NB4 (cell line): ENCODE measurements around the gene TMPRSS11E.

Experiments used
- DNase-seq: peaks from one replicate; pipeline ENCODE4 v3.0.0; 2010; ENCODE audit warnings: low read depth
- H3K4me3 ChIP-seq: one replicate; pipeline ENCODE4 v1.5.1; 2011; ENCODE audit warnings: mild to moderate bottlenecking, low read depth, low read length, moderate library complexity
- MYC ChIP-seq: IDR thresholded peaks from 2 replicates; pipeline ENCODE4 v1.6.1; 2011; ENCODE audit warnings: low read depth, low read length
- POLR2A ChIP-seq: IDR thresholded peaks from 2 replicates; pipeline ENCODE4 v1.6.1; 2011; ENCODE audit warnings: mild to moderate bottlenecking; ENCODE audit not compliant: insufficient read length; ENCODE audit errors: extremely low read depth
- TF ChIP-seq, protein P1 (sequence below): IDR thresholded peaks from one replicate; pipeline ENCODE4 v1.5.1; 2012; ENCODE audit warnings: low read depth, low read length
- TF ChIP-seq, protein P2 (sequence below): IDR thresholded peaks from 2 replicates; pipeline ENCODE4 v1.6.1; 2011; ENCODE audit warnings: low read depth, low read length

TMPRSS11E gene

DNA sequence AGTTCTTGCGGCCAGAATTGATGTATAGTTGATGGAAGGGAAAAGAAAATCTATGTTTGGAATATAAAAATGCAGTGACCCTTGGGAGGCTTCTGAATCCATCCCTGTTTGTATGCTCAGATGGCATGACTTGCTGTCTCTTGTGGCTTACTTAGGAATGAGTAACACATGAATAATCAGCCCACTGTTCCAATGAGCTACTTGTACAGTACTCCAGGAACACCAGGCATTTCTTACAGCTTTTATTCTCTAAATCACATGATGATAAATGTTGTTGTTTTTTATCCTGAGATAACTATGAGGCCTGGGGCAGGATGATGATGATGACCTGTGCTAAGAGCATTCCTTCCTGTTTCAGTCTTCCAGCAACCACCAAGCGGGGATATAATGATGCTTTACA is 18.9 kb downstream of the TMPRSS11E start:
- no peak overlapping the region for H3K4me3 ChIP-seq
- TF ChIP-seq, protein P1, sequence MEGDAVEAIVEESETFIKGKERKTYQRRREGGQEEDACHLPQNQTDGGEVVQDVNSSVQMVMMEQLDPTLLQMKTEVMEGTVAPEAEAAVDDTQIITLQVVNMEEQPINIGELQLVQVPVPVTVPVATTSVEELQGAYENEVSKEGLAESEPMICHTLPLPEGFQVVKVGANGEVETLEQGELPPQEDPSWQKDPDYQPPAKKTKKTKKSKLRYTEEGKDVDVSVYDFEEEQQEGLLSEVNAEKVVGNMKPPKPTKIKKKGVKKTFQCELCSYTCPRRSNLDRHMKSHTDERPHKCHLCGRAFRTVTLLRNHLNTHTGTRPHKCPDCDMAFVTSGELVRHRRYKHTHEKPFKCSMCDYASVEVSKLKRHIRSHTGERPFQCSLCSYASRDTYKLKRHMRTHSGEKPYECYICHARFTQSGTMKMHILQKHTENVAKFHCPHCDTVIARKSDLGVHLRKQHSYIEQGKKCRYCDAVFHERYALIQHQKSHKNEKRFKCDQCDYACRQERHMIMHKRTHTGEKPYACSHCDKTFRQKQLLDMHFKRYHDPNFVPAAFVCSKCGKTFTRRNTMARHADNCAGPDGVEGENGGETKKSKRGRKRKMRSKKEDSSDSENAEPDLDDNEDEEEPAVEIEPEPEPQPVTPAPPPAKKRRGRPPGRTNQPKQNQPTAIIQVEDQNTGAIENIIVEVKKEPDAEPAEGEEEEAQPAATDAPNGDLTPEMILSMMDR = no peak
- no peak for TF ChIP-seq MYC
- TF ChIP-seq, protein P2, sequence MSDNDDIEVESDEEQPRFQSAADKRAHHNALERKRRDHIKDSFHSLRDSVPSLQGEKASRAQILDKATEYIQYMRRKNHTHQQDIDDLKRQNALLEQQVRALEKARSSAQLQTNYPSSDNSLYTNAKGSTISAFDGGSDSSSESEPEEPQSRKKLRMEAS = no peak
- no peak for TF ChIP-seq POLR2A
- DNase-seq = no peak

DNA sequence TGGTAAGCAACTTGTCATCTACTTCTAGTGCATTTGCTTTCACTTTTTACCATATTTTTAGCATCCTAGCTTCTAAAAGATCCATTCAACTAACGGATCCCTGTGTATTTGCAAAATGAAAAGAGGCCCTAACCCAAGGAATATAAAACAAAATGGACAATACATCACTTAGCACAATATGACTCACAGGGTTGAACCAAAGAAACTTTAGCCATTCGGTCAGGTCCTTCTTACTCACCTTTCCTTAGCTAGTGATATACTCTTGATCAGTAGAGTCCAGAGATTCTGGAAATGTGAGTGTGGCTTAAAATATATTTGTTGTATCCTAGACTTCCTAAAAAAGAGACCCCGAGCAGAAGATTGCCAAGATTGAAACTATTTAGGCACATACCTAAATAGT is 19.5 kb downstream of the TMPRSS11E start:
- no peak for DNase-seq
- TF ChIP-seq MYC = no peak
- TF ChIP-seq, protein P1 = no peak
- no peak for TF ChIP-seq POLR2A
- TF ChIP-seq, protein P2 = no peak
- no peak overlapping the region for H3K4me3 ChIP-seq

DNA sequence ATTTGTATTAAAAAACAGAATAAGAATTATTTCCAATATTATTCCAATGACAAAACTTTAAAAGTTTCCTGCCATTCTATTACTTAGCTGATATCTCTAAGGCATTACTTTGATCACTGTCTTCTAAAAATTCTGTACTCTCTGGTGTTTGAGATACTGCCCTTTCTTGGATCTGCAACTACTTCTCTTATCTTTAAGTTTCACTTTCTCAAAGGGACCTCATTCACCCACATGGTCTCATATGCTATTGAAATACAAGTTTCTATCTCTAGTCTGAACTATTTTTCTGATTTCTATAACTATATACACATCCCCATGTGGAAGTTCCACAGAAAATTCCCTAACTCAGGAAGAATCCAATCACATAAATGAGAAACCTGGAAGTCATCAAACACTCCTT is 22.2 kb downstream of the TMPRSS11E start:
- no peak for DNase-seq
- H3K4me3 ChIP-seq = no peak overlapping the region
- no peak for TF ChIP-seq POLR2A
- TF ChIP-seq, protein P1 = no peak
- TF ChIP-seq MYC = no peak
- TF ChIP-seq, protein P2 = no peak

DNA sequence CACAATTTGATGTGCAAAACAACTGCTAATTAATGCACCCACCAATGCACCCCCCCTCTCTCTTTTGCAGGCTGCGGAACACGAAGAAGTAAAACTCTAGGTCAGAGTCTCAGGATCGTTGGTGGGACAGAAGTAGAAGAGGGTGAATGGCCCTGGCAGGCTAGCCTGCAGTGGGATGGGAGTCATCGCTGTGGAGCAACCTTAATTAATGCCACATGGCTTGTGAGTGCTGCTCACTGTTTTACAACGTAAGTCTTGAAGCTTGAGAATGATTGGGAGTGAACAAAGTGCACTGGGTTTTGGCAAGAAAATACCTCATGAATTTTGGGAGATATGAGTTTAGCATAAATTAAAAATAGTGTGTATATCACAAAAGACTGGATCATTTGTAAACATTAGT is 28.9 kb downstream of the TMPRSS11E start:
- H3K4me3 ChIP-seq = no peak overlapping the region
- TF ChIP-seq POLR2A (no peak), MYC (no peak)
- TF ChIP-seq, protein P1 = no peak
- TF ChIP-seq, protein P2 = no peak
- no peak for DNase-seq

DNA sequence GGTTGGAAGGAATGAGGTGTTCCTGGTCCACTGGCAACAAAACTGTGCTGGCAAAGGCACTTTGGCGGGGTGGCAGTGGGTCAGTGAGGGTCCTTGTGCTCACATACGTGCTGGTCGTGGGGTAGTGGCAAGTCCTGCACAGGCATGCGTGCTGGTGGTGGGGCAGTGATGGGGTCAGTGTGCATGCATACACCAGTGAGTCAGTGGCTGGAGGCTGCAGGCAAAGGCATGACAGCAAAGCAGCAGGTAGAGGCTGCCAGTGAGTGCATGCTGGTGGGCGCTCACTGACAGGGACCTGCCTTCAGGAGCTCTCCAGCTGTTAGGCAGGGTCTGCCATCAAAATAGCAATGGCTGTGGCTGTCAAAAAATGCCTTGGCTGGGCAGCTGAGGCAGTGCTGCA is 42.1 kb downstream of the TMPRSS11E start:
- TF ChIP-seq POLR2A = no peak
- TF ChIP-seq, protein P2 = no peak
- TF ChIP-seq, protein P1 = no peak
- no peak for TF ChIP-seq MYC
- H3K4me3 ChIP-seq = no peak overlapping the region
- no peak for DNase-seq

DNA sequence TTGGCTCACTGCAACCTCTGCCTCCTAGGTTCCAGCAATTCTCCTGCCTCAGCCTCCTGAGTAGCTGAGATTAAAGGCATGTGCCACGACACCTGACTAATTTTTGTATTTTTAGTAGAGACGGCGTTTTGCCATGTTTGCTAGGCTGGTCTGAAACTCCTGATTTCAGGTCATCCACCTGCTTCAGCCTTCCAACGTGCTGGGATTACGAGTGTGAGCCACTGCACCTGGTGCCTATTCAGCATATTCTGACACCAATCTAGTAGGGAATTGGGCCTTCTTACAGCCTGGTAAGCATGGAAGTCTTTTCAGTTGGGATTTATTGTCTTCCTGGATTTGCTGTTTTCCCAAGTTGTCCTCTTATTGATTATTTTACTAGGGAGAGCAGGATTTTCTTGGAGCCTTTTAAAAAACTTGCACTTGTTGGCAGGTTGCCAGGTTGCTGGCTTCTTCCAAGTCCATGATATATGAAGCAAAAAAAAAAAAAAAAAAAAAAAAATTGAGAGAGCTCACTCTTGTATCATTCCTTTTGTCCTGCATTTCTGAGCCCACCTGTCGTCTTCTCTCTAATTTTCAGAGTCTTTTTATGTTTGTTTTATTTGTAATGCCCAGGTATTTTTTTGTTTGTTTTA is 43.7 kb downstream of the TMPRSS11E start:
- TF ChIP-seq POLR2A (no peak), MYC (no peak)
- TF ChIP-seq, protein P2 = no peak
- TF ChIP-seq, protein P1 = no peak
- DNase-seq = no peak
- H3K4me3 ChIP-seq = no peak overlapping the region
